Gastrocnemius medialis (tissue), 4 donors: Measurements from ENCODE around the gene GLT6D1.

Experiments used
- POLR2A ChIP-seq, 2 donors: fragments of 450-650 bp; IDR thresholded peaks; one replicate each; pipeline ENCODE4 v1.6.1; 2017; ENCODE audit warnings: antibody characterized with exemption in 2 of 2, mild to moderate bottlenecking in 2 of 2, moderate library complexity in 2 of 2
- TF ChIP-seq, protein P1 (sequence below), 5 experiments: fragments of 450-650 bp in 3 of 5; fragments of 200-600 bp in 2 of 5; sonication (generic) in 2 of 5; IDR thresholded peaks in 4 of 5; conservative IDR thresholded peaks in 1 of 5; 1 replicate in 4 of 5; 2 replicates in 1 of 5; pipeline ENCODE4 v1.5.1; 2016 to 2019; ENCODE audit warnings: antibody characterized with exemption in 5 of 5, mild to moderate bottlenecking in 3 of 5, moderate library complexity in 3 of 5

DNA sequence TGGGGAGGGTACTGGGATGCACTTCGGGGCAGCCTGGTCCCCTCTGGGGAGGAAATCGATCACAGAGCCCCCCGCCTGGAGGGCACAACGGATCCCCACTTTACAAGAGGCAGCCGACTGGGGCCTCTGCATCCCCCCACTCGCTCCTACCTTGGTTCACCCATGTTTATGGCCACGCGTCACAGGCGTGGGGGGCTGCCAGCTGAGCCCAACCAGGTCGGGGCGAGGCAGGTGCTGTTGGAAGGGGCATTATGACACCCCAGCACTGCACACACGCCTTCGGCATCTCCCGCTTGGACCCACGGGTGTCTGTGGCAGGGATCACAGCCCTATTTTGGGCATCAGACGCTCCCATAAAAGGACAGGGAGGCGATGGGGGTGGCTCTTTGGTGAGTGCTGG lies 45.4 kb upstream of the GLT6D1 start:
- TF ChIP-seq, protein P1, sequence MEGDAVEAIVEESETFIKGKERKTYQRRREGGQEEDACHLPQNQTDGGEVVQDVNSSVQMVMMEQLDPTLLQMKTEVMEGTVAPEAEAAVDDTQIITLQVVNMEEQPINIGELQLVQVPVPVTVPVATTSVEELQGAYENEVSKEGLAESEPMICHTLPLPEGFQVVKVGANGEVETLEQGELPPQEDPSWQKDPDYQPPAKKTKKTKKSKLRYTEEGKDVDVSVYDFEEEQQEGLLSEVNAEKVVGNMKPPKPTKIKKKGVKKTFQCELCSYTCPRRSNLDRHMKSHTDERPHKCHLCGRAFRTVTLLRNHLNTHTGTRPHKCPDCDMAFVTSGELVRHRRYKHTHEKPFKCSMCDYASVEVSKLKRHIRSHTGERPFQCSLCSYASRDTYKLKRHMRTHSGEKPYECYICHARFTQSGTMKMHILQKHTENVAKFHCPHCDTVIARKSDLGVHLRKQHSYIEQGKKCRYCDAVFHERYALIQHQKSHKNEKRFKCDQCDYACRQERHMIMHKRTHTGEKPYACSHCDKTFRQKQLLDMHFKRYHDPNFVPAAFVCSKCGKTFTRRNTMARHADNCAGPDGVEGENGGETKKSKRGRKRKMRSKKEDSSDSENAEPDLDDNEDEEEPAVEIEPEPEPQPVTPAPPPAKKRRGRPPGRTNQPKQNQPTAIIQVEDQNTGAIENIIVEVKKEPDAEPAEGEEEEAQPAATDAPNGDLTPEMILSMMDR (IDR thresholded peaks at IDR 0.05 in 4 of 5, conservative IDR thresholded peaks at IDR 0.05 in 1 of 5) = no peak
- TF ChIP-seq POLR2A (IDR thresholded peaks at IDR 0.05) = no peak
